HG02938 (cell line): Measurements from ENCODE around the gene SYT6.

ENCODE experiments used
- ATAC-seq: cut with Tn5 transposase; IDR thresholded peaks from one replicate; pipeline ENCODE4 v1.9.1; 2021; ENCODE audit warnings: mild to moderate bottlenecking, moderate library complexity; ENCODE audit not compliant: unreplicated experiment

The SYT6 gene

GRCh38 chr1:114094363-114094634 is 59.4 kb downstream of the SYT6 start:
- no peak for ATAC-seq

DNA sequence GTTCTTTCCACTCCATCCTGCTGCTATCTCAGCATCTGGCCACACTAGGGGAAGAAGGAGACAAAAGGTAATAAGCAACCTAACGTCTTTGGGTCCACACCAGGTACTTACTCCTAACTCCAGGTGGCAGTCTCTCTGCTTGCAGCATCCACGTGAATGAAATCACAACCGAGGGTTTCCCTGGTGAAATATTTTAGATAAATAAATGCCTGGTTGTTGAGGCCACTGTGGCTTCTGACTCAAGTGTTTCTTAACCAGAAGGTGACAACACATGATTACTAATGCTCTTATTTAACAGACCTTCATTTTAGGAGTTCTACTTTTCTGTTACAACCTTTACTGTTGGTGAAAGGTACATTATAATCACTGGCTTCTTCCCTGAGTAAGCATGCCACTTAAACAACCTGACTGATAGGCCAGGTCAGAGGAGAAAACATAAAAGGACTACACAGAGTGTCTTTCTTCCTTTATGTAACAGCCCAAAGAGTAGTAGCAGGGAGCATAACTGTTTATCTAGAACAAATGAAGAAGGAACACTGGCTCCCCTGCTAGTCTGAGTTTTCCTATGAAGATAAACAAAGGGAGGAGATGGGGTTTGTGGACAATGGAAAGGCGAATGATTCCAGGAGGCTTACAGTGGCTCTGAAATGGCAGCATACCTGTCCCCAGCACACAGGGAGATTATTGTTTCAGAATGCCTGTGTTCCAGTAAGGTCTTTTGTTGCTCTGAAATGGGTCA is 59.9 kb downstream of the SYT6 start:
- ATAC-seq = no peak

DNA sequence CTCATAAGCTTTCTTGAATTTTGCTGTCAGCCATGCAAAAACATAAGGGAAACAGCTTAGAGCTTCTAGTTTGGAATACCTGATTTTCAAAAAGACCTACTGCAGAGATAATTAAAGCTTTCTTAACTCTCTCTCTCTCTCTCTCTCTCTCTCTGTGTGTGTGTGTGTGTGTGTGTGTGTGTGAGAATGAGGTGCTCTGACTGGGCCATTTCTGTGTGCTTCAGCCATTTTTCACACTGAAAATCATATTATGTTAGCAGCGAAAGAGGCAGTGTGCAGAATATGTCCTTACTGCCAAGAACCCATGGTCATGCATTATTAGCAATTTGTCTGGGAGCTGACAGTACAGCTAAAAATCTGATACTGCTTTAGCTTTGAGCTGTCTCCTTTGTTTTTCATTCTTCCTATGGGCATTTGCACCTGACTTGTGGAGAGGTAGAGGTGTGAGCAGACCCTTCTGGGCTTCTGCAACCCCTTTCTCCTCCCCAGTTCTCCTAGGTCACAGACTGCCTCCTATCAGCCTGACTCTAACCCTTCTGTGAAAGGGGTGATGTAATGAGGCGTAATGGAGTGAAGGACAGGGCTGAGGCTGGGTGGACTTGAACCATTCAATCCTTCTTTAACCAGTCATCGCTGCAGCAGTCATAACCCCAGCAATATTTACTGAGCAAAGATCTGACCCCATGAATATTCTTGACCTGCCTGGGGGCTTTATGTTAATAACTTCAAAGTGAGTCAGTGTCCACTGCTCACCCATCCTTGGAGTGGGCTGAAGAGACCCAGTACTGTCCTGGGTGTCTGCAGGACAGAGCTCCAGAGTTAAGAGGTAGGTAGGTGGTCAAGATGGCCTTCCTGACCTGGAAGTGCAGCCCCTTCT is 61.2 kb downstream of the SYT6 start:
- ATAC-seq = no peak

DNA sequence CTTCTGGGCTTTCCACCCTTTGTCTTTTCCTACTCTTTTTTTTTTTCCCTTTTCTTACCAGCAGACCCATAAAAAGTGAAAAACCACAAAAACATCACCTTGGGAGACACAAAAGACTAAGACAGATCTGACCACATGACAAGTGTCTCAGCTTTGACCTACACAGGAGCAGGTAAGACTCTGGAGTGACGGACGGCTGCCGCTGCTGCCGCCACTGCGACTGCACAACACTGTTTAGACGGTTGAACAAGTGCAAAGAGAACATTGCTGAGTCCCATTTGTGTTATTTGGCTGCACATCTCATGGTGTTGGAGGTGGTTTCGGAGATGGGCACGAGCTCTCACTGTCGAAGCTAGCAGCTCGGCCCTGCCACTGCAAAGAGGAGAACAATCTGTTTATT is 62.0 kb downstream of the SYT6 start:
- ATAC-seq = no peak

DNA sequence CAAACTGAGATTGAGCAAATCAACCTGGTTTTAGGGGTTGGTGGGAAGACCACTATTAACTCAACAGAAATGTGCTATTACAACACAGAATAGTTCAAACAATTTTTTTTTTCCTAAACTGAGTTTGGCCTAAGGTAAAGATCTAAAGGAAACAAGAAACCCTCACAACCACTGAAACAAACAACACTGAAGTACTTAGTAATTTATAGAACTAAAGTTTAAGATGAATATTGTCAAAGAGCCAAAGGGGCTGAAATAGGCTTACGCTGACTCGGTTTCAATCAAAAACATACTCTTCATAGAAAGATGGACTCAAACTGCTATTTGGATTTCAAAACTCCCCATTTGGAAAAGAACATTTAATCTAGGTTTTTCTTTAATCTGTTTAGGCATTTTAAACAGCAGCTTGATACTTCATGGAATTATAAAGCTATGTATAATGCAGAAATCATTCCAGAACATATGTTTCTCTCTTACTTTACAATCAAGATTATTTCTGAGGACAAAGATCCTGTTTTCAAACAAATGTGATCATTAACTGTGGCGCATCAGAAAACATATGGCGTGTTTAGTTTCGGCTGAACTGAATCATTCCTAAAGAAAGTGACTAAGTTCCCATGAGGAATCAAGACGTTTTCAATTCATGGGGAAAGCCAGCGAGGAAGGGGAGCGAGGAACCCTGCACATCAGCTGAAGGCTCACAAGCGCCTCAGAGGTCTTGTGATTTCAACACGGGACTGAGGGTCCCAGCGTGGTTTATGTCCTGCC is 62.7 kb downstream of the SYT6 start:
- no peak for ATAC-seq

- ATAC-seq = no peak
Measured at GRCh38 chr1:114089502-114090138, 64.0 kb downstream of the SYT6 start.

DNA sequence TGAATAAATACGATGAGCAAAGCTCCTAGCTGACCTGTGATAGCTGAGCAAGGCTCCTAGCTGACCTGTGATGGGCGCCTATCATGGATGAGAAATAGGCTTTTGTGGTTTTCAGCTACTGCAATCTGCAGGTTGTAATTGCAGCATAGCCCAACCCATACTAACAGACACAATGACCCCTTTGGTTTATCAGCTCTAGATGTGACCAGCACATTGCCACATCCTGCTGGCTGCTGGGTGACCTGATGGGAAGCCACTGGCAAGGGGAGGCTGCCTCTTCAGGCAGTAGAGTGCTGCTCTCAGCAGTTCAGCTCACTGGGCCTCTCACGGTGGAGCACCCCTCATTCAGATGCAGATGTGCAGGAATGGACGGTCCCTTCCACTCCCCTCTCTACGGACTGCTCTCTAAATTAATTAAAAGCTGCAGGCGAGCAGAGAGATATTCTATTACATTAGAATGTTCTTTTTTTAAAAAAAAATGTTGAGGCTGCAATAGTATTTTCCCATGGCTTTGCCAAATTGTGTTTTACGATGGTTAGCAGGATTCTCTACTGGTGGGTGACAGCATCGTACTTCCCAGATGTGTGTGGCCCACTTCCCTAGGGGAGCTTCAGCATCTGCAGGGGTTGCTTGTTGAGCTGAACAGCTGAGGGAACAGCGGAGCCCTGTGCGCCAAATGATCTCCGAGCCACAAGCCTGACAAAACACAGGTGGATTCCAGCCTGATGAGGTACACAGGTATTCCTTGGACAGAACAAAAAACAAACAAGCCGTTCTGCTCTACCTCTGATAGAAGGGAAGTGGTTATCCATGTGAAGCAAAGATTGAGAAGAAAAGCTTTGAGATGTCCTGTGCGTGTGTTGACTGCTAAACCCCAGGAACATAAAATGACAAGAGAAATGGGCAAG is 65.0 kb downstream of the SYT6 start:
- ATAC-seq = no peak

DNA sequence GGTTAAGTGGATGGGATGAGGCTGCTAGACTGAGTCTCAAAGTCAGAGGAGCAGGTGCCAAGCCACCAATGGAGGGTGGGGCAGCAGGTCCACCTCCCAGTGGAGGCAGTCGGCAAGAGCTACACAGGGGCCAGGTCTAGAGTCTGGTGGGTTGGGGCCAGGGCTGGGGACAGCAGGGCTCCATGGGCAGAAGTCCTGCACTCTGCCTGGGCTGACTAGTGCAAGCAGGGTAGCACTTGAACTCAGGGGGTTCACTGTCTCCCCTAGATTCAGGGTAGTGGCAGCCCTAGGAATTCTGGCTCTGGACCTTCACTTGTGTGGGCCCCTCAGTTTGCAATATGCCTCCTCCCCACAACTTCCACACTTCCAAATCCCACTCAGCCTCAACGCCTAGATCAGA is 66.2 kb downstream of the SYT6 start:
- no peak for ATAC-seq

GRCh38 chr1:114086601-114087368 is 66.9 kb downstream of the SYT6 start:
- no peak for ATAC-seq

DNA sequence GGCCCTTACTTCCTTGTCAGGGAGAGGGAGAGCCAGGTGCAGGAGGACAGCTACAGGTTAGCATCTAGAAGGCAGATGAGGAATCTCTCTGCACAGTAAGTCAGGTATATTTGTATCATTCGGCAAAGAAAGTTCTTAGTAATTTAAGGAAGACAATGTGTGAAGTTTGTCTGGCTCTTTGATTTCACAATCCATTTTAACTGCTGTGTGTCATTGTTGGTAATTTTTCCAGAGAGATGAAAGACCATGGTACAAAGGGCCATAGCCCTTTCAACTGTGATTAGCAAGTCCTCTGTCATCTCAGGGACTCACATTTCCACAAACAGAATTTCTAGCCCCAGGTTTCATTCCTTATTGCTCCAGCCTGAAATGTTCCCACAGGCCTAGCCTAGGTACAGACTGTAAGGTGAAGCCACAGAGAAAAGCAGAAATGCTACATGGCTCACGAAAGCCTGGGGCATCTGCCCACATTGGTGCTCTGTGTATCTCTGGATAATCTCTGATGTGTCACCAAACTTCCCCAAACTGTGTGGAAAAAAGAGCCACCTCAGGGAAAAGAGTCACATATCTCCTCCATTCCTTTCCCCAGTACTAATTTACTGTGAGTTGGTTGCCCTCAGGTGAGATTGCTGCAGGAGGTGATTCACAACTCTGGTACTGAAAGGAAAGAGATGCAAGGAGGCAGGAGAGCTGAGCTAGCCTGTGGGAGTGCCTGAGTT is 70.6 kb downstream of the SYT6 start:
- no peak for ATAC-seq

- no peak for ATAC-seq
Measured at GRCh38 chr1:114082304-114082630, 71.4 kb downstream of the SYT6 start.

DNA sequence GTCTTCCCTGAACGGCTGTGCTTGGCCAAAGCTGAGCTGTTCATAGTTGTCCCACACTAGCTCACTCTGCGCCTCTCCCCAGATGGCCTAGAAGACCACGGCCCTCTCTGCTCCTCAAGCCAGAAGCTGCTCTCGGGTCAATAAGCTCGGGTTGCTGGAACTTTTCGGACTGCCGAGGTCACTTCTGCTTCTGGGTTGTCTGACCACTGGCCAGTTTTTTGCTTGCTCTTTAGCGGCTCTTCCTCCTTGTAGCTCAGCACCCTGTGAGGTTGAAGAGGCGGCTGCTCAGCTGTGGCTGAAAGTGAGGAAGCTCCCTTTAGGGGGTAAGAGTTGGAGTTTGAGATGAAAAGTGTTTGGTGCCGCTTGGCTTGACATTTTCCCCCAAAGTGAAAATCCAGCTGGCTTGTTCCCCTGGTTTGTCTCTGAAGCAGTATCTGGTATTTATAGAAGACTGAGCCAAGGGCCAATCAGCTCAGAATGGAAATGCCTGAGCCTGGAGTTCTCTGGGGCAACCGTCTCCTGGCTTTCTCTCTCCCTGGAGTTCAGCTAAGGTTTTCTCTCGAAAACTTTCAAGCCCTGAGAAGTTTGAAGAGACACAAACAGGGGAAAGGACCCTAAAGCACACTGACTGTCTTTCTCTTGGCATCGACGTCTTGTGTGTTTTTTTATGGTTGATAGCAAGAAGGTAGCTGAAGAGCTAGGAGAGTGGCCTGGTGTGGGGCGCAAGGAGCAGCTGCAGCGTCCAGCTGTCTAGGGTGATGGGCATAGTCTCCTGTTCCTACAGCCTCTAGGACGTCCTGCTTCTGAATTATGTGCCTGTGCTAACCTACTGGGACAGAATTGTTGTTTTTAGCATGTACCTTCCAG is 72.0 kb downstream of the SYT6 start:
- no peak for ATAC-seq

- ATAC-seq = no peak
Measured at GRCh38 chr1:114080511-114081436, 72.9 kb downstream of the SYT6 start.

DNA sequence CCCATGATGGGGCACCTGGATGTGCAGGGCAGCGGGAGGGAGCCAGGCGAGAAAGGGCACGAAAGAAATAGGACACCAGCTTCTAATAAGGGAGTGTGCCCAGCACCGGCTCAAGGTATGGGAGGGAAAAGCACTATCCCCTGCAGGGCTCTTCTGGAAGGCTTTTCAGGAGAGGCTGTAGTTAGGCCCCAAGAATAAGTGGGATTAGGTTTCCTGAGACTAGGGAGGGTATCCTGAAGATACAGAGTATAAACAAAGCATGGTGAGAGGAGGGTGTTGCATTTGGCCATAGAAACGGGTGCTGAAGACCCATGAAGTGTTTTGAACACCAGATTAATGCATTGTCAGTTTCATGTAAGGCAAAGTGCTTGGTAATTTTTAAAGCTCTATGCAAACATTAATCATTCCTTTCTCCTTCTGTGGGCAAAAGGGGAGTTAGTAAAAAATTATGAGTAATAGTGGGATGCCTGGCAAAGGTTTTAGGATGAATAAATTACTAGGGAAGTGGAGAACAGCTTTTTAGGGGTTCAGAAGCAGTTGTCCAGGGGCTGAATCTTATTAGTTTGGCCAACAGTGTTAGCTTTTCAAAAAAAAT is 74.0 kb downstream of the SYT6 start:
- ATAC-seq = no peak

DNA sequence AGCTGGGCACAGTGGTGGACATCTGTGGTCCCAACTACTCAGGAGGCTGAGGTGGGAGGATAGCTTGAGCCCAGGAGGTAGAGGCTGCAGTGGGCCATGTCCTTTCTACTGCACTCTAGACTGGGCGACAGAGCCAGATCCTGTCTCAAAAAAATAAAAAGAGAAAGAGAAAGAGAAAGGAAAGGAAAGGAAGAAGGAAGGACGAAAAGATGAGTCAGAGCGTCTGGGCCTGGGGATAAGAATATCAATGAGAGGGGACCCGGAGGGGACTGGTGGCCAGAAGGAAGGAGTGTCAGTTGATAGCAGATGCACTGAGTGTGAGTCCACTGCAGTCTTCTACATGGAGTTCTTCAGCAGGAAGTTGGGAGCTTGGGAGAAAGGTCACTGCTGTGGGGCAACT is 75.6 kb downstream of the SYT6 start:
- no peak for ATAC-seq

DNA sequence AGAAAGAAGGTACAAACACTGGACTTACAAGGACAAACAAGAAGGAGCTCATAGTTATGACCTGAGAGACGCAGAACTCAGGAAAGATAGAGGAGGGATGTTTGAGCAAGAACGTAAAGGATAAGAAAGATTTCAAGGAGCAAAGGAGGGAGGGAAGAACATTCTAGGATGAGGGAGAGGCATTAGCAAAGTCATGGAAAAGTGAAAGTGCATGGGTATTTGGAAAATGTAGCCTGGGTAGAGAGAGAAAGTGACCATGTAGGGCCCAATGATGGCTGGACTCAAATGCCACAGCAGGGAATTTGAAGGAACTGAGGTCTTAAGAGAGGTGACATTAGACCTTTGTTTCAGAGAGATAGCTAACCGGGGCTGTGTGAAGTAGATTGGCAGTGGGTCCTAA is 76.5 kb downstream of the SYT6 start:
- no peak for ATAC-seq

GRCh38 chr1:114076308-114076707 is 77.4 kb downstream of the SYT6 start:
- ATAC-seq = no peak
